ENCODE measurements around the gene ETHE1.

DNA sequence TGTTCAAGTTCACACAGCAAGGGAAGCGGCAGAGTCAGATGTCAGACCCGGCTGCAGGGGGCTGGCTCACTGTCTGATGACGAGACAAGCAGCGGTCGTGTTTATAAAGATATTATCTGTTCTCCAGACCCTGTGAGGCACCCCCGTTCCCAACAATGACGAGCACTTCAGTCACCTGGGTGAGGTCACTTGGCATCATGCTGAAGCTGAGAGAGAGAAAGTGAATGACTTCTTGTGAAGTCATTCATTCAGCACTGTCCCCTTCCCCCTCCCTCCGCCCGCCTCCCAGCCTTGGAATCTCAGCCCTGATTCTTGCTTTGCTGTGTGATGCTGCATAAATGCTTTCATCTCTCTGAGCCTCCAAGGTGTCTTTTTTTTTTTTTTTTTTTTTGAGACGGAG lies 56.7 kb downstream of the ETHE1 start:
- TF ChIP-seq CTCF (IDR thresholded peaks at IDR 0.05) (no peak), POLR2AphosphoS5 (IDR thresholded peaks at IDR 0.05) (no peak), EP300 (IDR thresholded peaks at IDR 0.05) (no peak), POLR2A (IDR thresholded peaks at IDR 0.05; ENCODE audit: low read depth) (no peak)
